WTC11 (cell line): ENCODE results near the gene PRDX2. TPM values are rescaled to one million over a fixed set of nuclear protein-coding genes. Genes with fewer than 3 reads are reported as not detected.

Experiments used
- AR ChIP-seq: fragments of 250-450 bp; sonication (Bioruptor Pico); IDR thresholded peaks from 2 replicates; pipeline ENCODE4 v1.9.0; 2021; ENCODE audit warnings: mild to moderate bottlenecking
- CBFB ChIP-seq: sonication (generic); formaldehyde crosslinking; IDR thresholded peaks from 2 replicates; pipeline ENCODE4 v1.8.1; 2022; ENCODE audit warnings: mild to moderate bottlenecking, low read depth, missing genetic modification reagents
- E2F4 ChIP-seq: sonication (generic); formaldehyde crosslinking; IDR thresholded peaks from 2 replicates; pipeline ENCODE4 v1.8.1; 2022; ENCODE audit warnings: low read depth, mild to moderate bottlenecking, moderate library complexity, missing genetic modification reagents, borderline replicate concordance
- ETV6 ChIP-seq: sonication (generic); formaldehyde crosslinking; IDR thresholded peaks from 2 replicates; pipeline ENCODE4 v1.8.1; 2022; ENCODE audit warnings: mild to moderate bottlenecking, missing genetic modification reagents
- FOXP1 ChIP-seq: sonication (generic); formaldehyde crosslinking; IDR thresholded peaks from 2 replicates; pipeline ENCODE4 v1.8.0; 2022; ENCODE audit warnings: missing genetic modification reagents, mild to moderate bottlenecking, moderate library complexity, borderline replicate concordance
- FOXP4 ChIP-seq: sonication (generic); formaldehyde crosslinking; IDR thresholded peaks from 2 replicates; pipeline ENCODE4 v1.8.0; 2022; ENCODE audit warnings: mild to moderate bottlenecking, missing genetic modification reagents
- HMGXB4 ChIP-seq: sonication (generic); formaldehyde crosslinking; IDR thresholded peaks from 2 replicates; pipeline ENCODE4 v1.8.1; 2023; ENCODE audit warnings: mild to moderate bottlenecking, moderate library complexity, missing genetic modification reagents
- JAZF1 ChIP-seq: fragments of 250-450 bp; sonication (Bioruptor Pico); IDR thresholded peaks from 2 replicates; pipeline ENCODE4 v1.9.0; 2021; ENCODE audit warnings: moderate library complexity, mild to moderate bottlenecking, inconsistent platforms
- JUN ChIP-seq: sonication (generic); formaldehyde crosslinking; IDR thresholded peaks from 2 replicates; pipeline ENCODE4 v1.8.0; 2023; ENCODE audit warnings: mild to moderate bottlenecking, missing genetic modification reagents
- NFE2L1 ChIP-seq: sonication (generic); formaldehyde crosslinking; IDR thresholded peaks from 2 replicates; pipeline ENCODE4 v1.8.1; 2023; ENCODE audit warnings: missing genetic modification reagents
- NR1H2 ChIP-seq: sonication (generic); formaldehyde crosslinking; IDR thresholded peaks from 2 replicates; pipeline ENCODE4 v1.9.0; 2021; ENCODE audit warnings: mild to moderate bottlenecking, moderate library complexity, missing genetic modification reagents
- NR2C2 ChIP-seq: sonication (generic); formaldehyde crosslinking; IDR thresholded peaks from 2 replicates; pipeline ENCODE4 v1.8.0; 2022; ENCODE audit warnings: mild to moderate bottlenecking, missing genetic modification reagents
- PREB ChIP-seq: sonication (generic); formaldehyde crosslinking; IDR thresholded peaks from 2 replicates; pipeline ENCODE4 v1.8.1; 2022; ENCODE audit warnings: mild to moderate bottlenecking, missing genetic modification reagents, moderate library complexity, borderline replicate concordance
- USF1 ChIP-seq: sonication (generic); formaldehyde crosslinking; IDR thresholded peaks from 2 replicates; pipeline ENCODE4 v1.8.0; 2022; ENCODE audit warnings: mild to moderate bottlenecking, missing genetic modification reagents
- USF2 ChIP-seq: sonication (generic); formaldehyde crosslinking; IDR thresholded peaks from 2 replicates; pipeline ENCODE4 v1.8.1; 2023; ENCODE audit warnings: mild to moderate bottlenecking, missing genetic modification reagents, moderate library complexity
- ZNF121 ChIP-seq: sonication (generic); formaldehyde crosslinking; IDR thresholded peaks from 2 replicates; pipeline ENCODE4 v1.8.0; 2023; ENCODE audit warnings: missing genetic modification reagents
- ZNF425 ChIP-seq: fragments of 250-450 bp; sonication (Bioruptor Pico); conservative IDR thresholded peaks from 2 replicates; pipeline ENCODE4 v1.9.0; 2021; ENCODE audit warnings: mild to moderate bottlenecking
- ZNF532 ChIP-seq: fragments of 250-450 bp; sonication (Bioruptor Pico); IDR thresholded peaks from 2 replicates; pipeline ENCODE4 v1.9.0; 2021; ENCODE audit warnings: mild to moderate bottlenecking, borderline replicate concordance
- total RNA-seq: library from RNA; stranded (reverse); gene quantifications from 3 replicates; pipeline ENCODE4 v1.2.3, GENCODE V29; 2021

Gene PRDX2
- total RNA-seq, 1 experiment from 2014 or later: 378 TPM

GRCh38 chr19:12757544-12758274, 43.9 kb downstream of the PRDX2 start (continued):
- TF ChIP-seq ZNF425 (no peak), NFE2L1 (CRISPR knock-in tag) (no peak), JUN (no peak), PREB (CRISPR knock-in tag) (no peak), NR1H2 (no peak), NR2C2 (CRISPR knock-in tag) (no peak), FOXP4 (CRISPR knock-in tag) (peak; percentile 29; the same call in 1 of the 2 replicates), AR (CRISPR knock-in tag) (peak; percentile 56; the same call in 1 of the 2 replicates), ETV6 (CRISPR knock-in tag) (no peak), ZNF532 (no peak), USF1 (no peak), E2F4 (CRISPR knock-in tag) (no peak), JAZF1 (CRISPR knock-in tag) (no peak), CBFB (CRISPR knock-in tag) (no peak), FOXP1 (peak; percentile 18; the same call in 1 of the 2 replicates), USF2 (no peak), HMGXB4 (peak; percentile 85; the same call in 1 of the 2 replicates), ZNF121 (CRISPR knock-in tag) (peak; percentile 65)
